Measurements from ENCODE around the gene BCAR3.

DNA sequence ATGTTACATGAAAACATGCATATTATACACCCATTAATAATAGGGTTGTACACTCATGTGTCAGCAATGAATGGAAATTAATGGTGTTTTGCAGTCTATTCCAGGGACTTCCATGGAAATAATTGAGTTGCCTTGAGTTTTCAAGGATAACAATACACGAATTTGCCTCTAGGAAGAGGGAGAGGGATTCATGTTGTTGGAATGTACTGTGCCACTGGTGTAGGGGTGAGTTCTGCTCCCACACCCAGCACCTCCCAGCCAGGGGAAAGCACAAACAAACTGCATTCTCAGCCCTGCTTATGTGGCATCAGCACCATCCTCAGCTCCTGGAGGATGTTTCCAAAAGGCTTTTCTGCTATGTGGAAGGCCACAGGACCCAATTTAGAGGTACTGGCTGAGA lies 57.8 kb downstream of the BCAR3 start:
- TF ChIP-seq, protein P1, sequence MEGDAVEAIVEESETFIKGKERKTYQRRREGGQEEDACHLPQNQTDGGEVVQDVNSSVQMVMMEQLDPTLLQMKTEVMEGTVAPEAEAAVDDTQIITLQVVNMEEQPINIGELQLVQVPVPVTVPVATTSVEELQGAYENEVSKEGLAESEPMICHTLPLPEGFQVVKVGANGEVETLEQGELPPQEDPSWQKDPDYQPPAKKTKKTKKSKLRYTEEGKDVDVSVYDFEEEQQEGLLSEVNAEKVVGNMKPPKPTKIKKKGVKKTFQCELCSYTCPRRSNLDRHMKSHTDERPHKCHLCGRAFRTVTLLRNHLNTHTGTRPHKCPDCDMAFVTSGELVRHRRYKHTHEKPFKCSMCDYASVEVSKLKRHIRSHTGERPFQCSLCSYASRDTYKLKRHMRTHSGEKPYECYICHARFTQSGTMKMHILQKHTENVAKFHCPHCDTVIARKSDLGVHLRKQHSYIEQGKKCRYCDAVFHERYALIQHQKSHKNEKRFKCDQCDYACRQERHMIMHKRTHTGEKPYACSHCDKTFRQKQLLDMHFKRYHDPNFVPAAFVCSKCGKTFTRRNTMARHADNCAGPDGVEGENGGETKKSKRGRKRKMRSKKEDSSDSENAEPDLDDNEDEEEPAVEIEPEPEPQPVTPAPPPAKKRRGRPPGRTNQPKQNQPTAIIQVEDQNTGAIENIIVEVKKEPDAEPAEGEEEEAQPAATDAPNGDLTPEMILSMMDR (IDR thresholded peaks at IDR 0.05), result no peak
- no peak for TF ChIP-seq POLR2A (IDR thresholded peaks at IDR 0.05)
